Measurements from ENCODE around the gene ADAM22. TPM values are rescaled to one million over a fixed set of nuclear protein-coding genes. Genes with fewer than 3 reads are reported as not detected.

Gene ADAM22
- total and polyA plus RNA-seq, 2 of the 4 experiments (the other 2 are of a cell fraction) = 0.03 to 0.18 TPM

- Histone ChIP-seq H3K79me1 (ENCODE audit: low read depth in 1 of 2, low read length in 2 of 2) (no peaks in the 10 kb centered on the region), H4K5ac (ENCODE audit: low read depth, low read length) (no peak overlapping the region), H2BK20ac (ENCODE audit: low read depth, low read length) (no peak overlapping the region), H3K4me1 (ENCODE audit: control insufficient read depth, insufficient read depth, low read length) (no peaks in the 10 kb centered on the region), H3K36me3 (ENCODE audit: control insufficient read depth, insufficient read depth, low read length) (no peaks in the 10 kb centered on the region), H3K9ac (ENCODE audit: low read depth, low read length) (no peak overlapping the region), H3K4me2 (ENCODE audit: low read depth, low read length) (no peak overlapping the region), H2AFZ (replicated peaks; ENCODE audit: low read length, poor library complexity) (no peak overlapping the region), H4K20me1 (ENCODE audit: insufficient read depth, low read length) (no peaks in the 10 kb centered on the region), H3K27ac (ENCODE audit: insufficient read depth, low read length) (no peak overlapping the region), H3K56ac (ENCODE audit: extremely low read depth, insufficient read depth, low read length) (no peak overlapping the region), H4K8ac (ENCODE audit: low read depth in 2 of 2, low read length in 2 of 2) (no peak overlapping the region), H3K23ac (ENCODE audit: low read depth, low read length) (no peak overlapping the region), H2BK5ac (ENCODE audit: low read depth, low read length, poor library complexity, severe bottlenecking) (no peak overlapping the region), H2BK120ac (ENCODE audit: low read depth, low read length) (no peak overlapping the region), H2AK9ac (replicated peaks; ENCODE audit: low read depth, low read length, poor library complexity) (no peak overlapping the region), H3K14ac (replicated peaks; ENCODE audit: low read depth, low read length) (no peak overlapping the region), H3K27me3 (ENCODE audit: control insufficient read depth, insufficient read depth, low read length) (no peaks in the 10 kb centered on the region), H3K18ac (ENCODE audit: low read depth, low read length) (no peak overlapping the region), H2BK15ac (ENCODE audit: low read depth, low read length) (no peak overlapping the region), H3K9me3 (ENCODE audit: control insufficient read depth, insufficient read depth, low read length) (no peaks in the 10 kb centered on the region), H3K4me3 (ENCODE audit: insufficient read depth, low read depth, low read length) (no peak overlapping the region), H3K4ac (ENCODE audit: low read depth, low read length) (no peak overlapping the region), H3K9me1 (ENCODE audit: insufficient read depth, low read length) (no peaks in the 10 kb centered on the region), H4K91ac (ENCODE audit: insufficient read depth, low read depth, low read length) (no peak overlapping the region), H2AK5ac (ENCODE audit: low read depth, low read length) (no peak overlapping the region)
- no peak for DNase-seq
- in situ Hi-C loops (cut with MboI; ENCODE audit: low sequenced_read_pairs) = loop anchor here (25.0 kb wide), 1 partner anchor 319 kb away; no protein-coding TSS in a partner anchor
- POLR2A ChIA-PET (ENCODE audit: unreplicated experiment) = no interaction called here
- dilution Hi-C loops (cut with HindIII; ENCODE audit: low sequenced_read_pairs, unreplicated experiment) = no loop called here
- intact Hi-C loops (cut with micrococcal nuclease) = no loop called here
- WGBS, 2 experiments (ENCODE audit: extremely low coverage in 2 of 2, insufficient read length in 1 of 2) = no CpG with 5 or more reads among the region's 4 CpGs
- TF ChIP-seq ELK1 (IDR thresholded peaks at IDR 0.05; ENCODE audit: borderline replicate concordance, low read depth, low read length) (no peak), CEBPB (IDR thresholded peaks at IDR 0.05; ENCODE audit: low read depth, low read length) (no peak), SMC3 (IDR thresholded peaks at IDR 0.05; ENCODE audit: low read depth, low read length) (no peak), BHLHE40 (IDR thresholded peaks at IDR 0.05; ENCODE audit: low read depth, low read length) (no peak), MAFK (IDR thresholded peaks at IDR 0.05; ENCODE audit: low read depth, low read length) (no peak), RCOR1 (IDR thresholded peaks at IDR 0.05; ENCODE audit: insufficient replicate concordance, low read length) (no peak), POLR2A (IDR thresholded peaks at IDR 0.05; ENCODE audit: low read depth, low read length) (no peak), MAZ (IDR thresholded peaks at IDR 0.05; ENCODE audit: borderline replicate concordance, low read depth, low read length) (no peak), CHD1 (IDR thresholded peaks at IDR 0.05; ENCODE audit: low read depth, low read length) (no peak)
- no TSS peak for BruUV-seq (replicated peaks)
- CTCF ChIA-PET = no interaction called here
- no peak for ATAC-seq (ENCODE audit: low read depth)
These were observed 172.4 kb downstream of the ADAM22 start for GRCh38 chr7:88106434-88106833.

All from IMR-90 (cell line).